Measurements from ENCODE around the gene DDX55.
"Not testable (repeated sequence)": the region's sequence is repeated elsewhere in the genome, so short reads cannot be mapped to it uniquely, and the experiment has no call there.

Gene DDX55, protein sequence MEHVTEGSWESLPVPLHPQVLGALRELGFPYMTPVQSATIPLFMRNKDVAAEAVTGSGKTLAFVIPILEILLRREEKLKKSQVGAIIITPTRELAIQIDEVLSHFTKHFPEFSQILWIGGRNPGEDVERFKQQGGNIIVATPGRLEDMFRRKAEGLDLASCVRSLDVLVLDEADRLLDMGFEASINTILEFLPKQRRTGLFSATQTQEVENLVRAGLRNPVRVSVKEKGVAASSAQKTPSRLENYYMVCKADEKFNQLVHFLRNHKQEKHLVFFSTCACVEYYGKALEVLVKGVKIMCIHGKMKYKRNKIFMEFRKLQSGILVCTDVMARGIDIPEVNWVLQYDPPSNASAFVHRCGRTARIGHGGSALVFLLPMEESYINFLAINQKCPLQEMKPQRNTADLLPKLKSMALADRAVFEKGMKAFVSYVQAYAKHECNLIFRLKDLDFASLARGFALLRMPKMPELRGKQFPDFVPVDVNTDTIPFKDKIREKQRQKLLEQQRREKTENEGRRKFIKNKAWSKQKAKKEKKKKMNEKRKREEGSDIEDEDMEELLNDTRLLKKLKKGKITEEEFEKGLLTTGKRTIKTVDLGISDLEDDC

GRCh38 chr12:123601602-123602489 lies at the start of gene DDX55:
Gene DDX55, plus strand, starts transcription at chr12:123602099. Its CDS starts 50 bp downstream, at chr12:123602149.
- Histone ChIP-seq H3K9me3 (ENCODE audit: insufficient read depth, low read length) (no peaks in the 10 kb centered on the region), H3K36me3 (ENCODE audit: insufficient read depth, insufficient read length, low read length) (peaks cover 53% of the 10 kb centered on the region), H3K27me3 (ENCODE audit: insufficient read depth, insufficient read length) (no peaks in the 10 kb centered on the region), H3K4me1 (ENCODE audit: insufficient read depth, insufficient read length) (no peaks in the 10 kb centered on the region), H3K9ac (ENCODE audit: insufficient read length, low read depth) (peak within 1 kb of the TSS; percentile 100), H3K4me3 (ENCODE audit: insufficient read length, low read depth) (peak within 1 kb of the TSS; percentile 100)
- peak; percentile 71 for DNase-seq (ENCODE audit: low read depth, low spot score)
- no peak for TF ChIP-seq ZNF274 (IDR thresholded peaks at IDR 0.05; ENCODE audit: low read depth, low read length)
- peak; percentile 38 for TF ChIP-seq YY1 (IDR thresholded peaks at IDR 0.05; ENCODE audit: insufficient read depth, insufficient read length)
- no peak for TF ChIP-seq SUZ12 (IDR thresholded peaks at IDR 0.05; ENCODE audit: extremely low read depth, insufficient read depth, insufficient read length)

GRCh38 chr12:123554136-123554535 lies 47.8 kb upstream of the DDX55 start:
- not testable (repeated sequence) for H3K36me3 ChIP-seq (ENCODE audit: insufficient read depth, insufficient read length, low read length); H3K4me3 ChIP-seq (ENCODE audit: insufficient read length, low read depth); DNase-seq (ENCODE audit: low read depth, low spot score); H3K27me3 ChIP-seq (ENCODE audit: insufficient read depth, insufficient read length); H3K9me3 ChIP-seq (ENCODE audit: insufficient read depth, low read length); H3K4me1 ChIP-seq (ENCODE audit: insufficient read depth, insufficient read length); H3K9ac ChIP-seq (ENCODE audit: insufficient read length, low read depth)

- not testable (repeated sequence) for H3K4me3 ChIP-seq (ENCODE audit: insufficient read length, low read depth); DNase-seq (ENCODE audit: low read depth, low spot score)
These were observed 47.1 kb upstream of the DDX55 start for GRCh38 chr12:123554843-123555242.

GRCh38 chr12:123558487-123558886 lies 43.4 kb upstream of the DDX55 start:
- H3K9ac ChIP-seq (ENCODE audit: insufficient read length, low read depth); H3K4me1 ChIP-seq (ENCODE audit: insufficient read depth, insufficient read length); H3K36me3 ChIP-seq (ENCODE audit: insufficient read depth, insufficient read length, low read length); DNase-seq (ENCODE audit: low read depth, low spot score); H3K27me3 ChIP-seq (ENCODE audit: insufficient read depth, insufficient read length); H3K4me3 ChIP-seq (ENCODE audit: insufficient read length, low read depth); H3K9me3 ChIP-seq (ENCODE audit: insufficient read depth, low read length): not testable (repeated sequence)

More at GRCh38 chr12:123554843-123555242, 47.1 kb upstream of the DDX55 start:
- not testable (repeated sequence) for H3K27me3 ChIP-seq (ENCODE audit: insufficient read depth, insufficient read length); H3K9ac ChIP-seq (ENCODE audit: insufficient read length, low read depth); H3K36me3 ChIP-seq (ENCODE audit: insufficient read depth, insufficient read length, low read length); H3K4me1 ChIP-seq (ENCODE audit: insufficient read depth, insufficient read length); H3K9me3 ChIP-seq (ENCODE audit: insufficient read depth, low read length)

DNA sequence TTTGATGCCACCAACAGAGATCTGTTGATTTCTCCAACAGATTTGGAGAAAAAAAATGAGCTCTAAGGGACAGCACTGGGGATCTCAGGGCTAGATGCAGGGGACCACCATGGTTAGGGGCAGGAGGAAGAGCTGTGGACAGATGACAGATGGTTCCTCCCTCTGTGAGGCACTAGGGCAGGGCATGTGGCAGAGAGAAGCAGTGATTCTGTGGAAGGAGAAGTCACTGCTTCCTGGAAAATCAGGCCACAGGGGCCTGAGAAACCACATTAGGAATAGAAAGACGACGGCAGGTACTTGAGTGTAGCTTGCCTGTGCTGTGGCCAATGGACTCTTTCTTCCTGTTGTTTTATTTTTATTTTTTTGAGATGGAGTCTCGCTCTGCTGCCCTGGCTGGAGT lies 42.4 kb upstream of the DDX55 start:
- Histone ChIP-seq H3K4me1 (ENCODE audit: insufficient read depth, insufficient read length) (no peaks in the 10 kb centered on the region), H3K9ac (ENCODE audit: insufficient read length, low read depth) (no peak overlapping the region), H3K9me3 (ENCODE audit: insufficient read depth, low read length) (no peaks in the 10 kb centered on the region), H3K36me3 (ENCODE audit: insufficient read depth, insufficient read length, low read length) (no peaks in the 10 kb centered on the region), H3K27me3 (ENCODE audit: insufficient read depth, insufficient read length) (no peaks in the 10 kb centered on the region), H3K4me3 (ENCODE audit: insufficient read length, low read depth) (no peak overlapping the region)
- DNase-seq (ENCODE audit: low read depth, low spot score) = no peak
- TF ChIP-seq ZNF274 (IDR thresholded peaks at IDR 0.05; ENCODE audit: low read depth, low read length) (no peak), YY1 (IDR thresholded peaks at IDR 0.05; ENCODE audit: insufficient read depth, insufficient read length) (no peak), SUZ12 (IDR thresholded peaks at IDR 0.05; ENCODE audit: extremely low read depth, insufficient read depth, insufficient read length) (no peak)

GRCh38 chr12:123571343-123571813 lies 30.5 kb upstream of the DDX55 start:
- H3K36me3 ChIP-seq (ENCODE audit: insufficient read depth, insufficient read length, low read length) = no peaks in the 10 kb centered on the region
- H3K27me3 ChIP-seq (ENCODE audit: insufficient read depth, insufficient read length) = no peaks in the 10 kb centered on the region
- peaks cover 11% of the 10 kb centered on the region; the same call in 1 of the 2 replicates for H3K9me3 ChIP-seq (ENCODE audit: insufficient read depth, low read length)
- no peaks in the 10 kb centered on the region for H3K4me1 ChIP-seq (ENCODE audit: insufficient read depth, insufficient read length)
- H3K9ac ChIP-seq (ENCODE audit: insufficient read length, low read depth) = no peak overlapping the region
- no peak for DNase-seq (ENCODE audit: low read depth, low spot score)
- no peak for TF ChIP-seq ZNF274 (IDR thresholded peaks at IDR 0.05; ENCODE audit: low read depth, low read length)
- TF ChIP-seq YY1 (IDR thresholded peaks at IDR 0.05; ENCODE audit: insufficient read depth, insufficient read length) = no peak
- no peak for TF ChIP-seq SUZ12 (IDR thresholded peaks at IDR 0.05; ENCODE audit: extremely low read depth, insufficient read depth, insufficient read length)
- no peak overlapping the region for H3K4me3 ChIP-seq (ENCODE audit: insufficient read length, low read depth)

DNA sequence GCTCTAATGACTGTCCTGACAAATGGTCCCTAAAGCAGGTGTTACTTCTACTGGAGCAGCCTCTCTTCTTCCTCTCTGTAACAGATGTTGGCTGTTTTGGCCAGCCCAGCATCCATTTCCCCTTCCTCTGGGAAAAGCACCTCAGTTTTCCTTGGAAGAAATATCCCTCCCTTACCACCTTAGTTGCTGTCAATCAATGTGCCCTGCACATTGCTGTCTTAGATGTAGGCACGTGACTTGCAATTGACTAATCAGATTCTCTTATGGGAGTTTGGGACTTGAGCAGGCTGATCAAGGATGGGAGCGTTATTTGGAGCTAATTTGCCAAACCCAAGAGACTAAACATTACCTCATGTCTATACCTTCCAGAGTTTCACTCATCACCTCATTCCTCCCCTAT lies 29.5 kb upstream of the DDX55 start:
- Histone ChIP-seq H3K9ac (ENCODE audit: insufficient read length, low read depth) (no peak overlapping the region), H3K4me3 (ENCODE audit: insufficient read length, low read depth) (no peak overlapping the region), H3K9me3 (ENCODE audit: insufficient read depth, low read length) (peaks cover 15% of the 10 kb centered on the region; the same call in 1 of the 2 replicates), H3K27me3 (ENCODE audit: insufficient read depth, insufficient read length) (no peaks in the 10 kb centered on the region), H3K4me1 (ENCODE audit: insufficient read depth, insufficient read length) (no peaks in the 10 kb centered on the region), H3K36me3 (ENCODE audit: insufficient read depth, insufficient read length, low read length) (no peaks in the 10 kb centered on the region)
- TF ChIP-seq SUZ12 (IDR thresholded peaks at IDR 0.05; ENCODE audit: extremely low read depth, insufficient read depth, insufficient read length) = no peak
- TF ChIP-seq ZNF274 (IDR thresholded peaks at IDR 0.05; ENCODE audit: low read depth, low read length) = no peak
- TF ChIP-seq YY1 (IDR thresholded peaks at IDR 0.05; ENCODE audit: insufficient read depth, insufficient read length) = no peak
- no peak for DNase-seq (ENCODE audit: low read depth, low spot score)
